Adrenal gland (tissue), 5 donors: ENCODE measurements around the gene FAM184B.

Experiments
- POLR2A ChIP-seq, 2 donors: fragments of 450-650 bp; IDR thresholded peaks; one replicate each; pipeline ENCODE4 v1.6.1; 2017; ENCODE audit warnings: antibody characterized with exemption in 2 of 2, mild to moderate bottlenecking in 2 of 2, moderate library complexity in 1 of 2
- TF ChIP-seq, protein P1 (sequence below), 6 experiments: fragments of 450-650 bp in 4 of 6; fragments of 200-600 bp in 2 of 6; sonication (generic) in 1 of 6; IDR thresholded peaks; 1 replicate in 5 of 6; 2 replicates in 1 of 6; pipeline versions ENCODE4 v1.5.1 to v1.8.0; 2016 to 2021; ENCODE audit warnings: antibody characterized with exemption in 6 of 6, mild to moderate bottlenecking in 2 of 6, moderate library complexity in 1 of 6
- donor health status: DM: no; HTN: no; CAD: no.

DNA sequence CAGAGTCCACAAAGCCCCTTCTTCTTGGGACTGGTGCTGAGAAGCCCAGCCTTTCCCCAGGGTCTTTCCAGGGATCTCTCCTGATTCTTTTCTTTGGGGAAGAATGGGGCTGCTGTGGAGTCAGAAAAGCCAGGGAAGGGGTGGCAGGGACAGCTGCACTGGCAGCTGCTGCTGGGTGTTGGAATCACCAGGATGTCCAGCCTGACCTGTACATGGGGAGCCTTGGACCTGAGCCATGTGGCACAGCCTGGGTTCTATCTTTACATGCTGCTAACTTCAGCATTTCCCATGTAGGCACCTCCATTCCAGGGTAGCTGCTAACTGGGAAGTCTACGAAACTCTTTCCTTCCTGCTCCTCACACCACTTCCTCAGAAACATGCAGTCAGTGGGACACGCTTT lies 131.0 kb downstream of the FAM184B start:
- TF ChIP-seq, protein P1, sequence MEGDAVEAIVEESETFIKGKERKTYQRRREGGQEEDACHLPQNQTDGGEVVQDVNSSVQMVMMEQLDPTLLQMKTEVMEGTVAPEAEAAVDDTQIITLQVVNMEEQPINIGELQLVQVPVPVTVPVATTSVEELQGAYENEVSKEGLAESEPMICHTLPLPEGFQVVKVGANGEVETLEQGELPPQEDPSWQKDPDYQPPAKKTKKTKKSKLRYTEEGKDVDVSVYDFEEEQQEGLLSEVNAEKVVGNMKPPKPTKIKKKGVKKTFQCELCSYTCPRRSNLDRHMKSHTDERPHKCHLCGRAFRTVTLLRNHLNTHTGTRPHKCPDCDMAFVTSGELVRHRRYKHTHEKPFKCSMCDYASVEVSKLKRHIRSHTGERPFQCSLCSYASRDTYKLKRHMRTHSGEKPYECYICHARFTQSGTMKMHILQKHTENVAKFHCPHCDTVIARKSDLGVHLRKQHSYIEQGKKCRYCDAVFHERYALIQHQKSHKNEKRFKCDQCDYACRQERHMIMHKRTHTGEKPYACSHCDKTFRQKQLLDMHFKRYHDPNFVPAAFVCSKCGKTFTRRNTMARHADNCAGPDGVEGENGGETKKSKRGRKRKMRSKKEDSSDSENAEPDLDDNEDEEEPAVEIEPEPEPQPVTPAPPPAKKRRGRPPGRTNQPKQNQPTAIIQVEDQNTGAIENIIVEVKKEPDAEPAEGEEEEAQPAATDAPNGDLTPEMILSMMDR (IDR thresholded peaks at IDR 0.05) = no peak
- TF ChIP-seq POLR2A (IDR thresholded peaks at IDR 0.05) = no peak
